NCI-H82 treated with DMSO at 0.1 percent for 48 hours (cell line): ENCODE results near the gene CNOT9.

Experiments
- DNase-seq: peaks from one replicate; lab custom pipeline; 2025; ENCODE audit not compliant: unreplicated experiment; lab: John Stamatoyannopoulos, UW

The CNOT9 gene

GRCh38 chr2:218577482-218578220, 9.0 kb downstream of the CNOT9 start:
- no peak for DNase-seq

GRCh38 chr2:218578272-218578877, 9.7 kb downstream of the CNOT9 start:
- no peak for DNase-seq

- DNase-seq = no peak
Observed at GRCh38 chr2:218582076-218582475, 13.4 kb downstream of the CNOT9 start.

GRCh38 chr2:218583983-218584850, 15.6 kb downstream of the CNOT9 start:
- DNase-seq = no peak

GRCh38 chr2:218585541-218585940, 16.9 kb downstream of the CNOT9 start:
- DNase-seq = no peak

GRCh38 chr2:218605432-218605831, 36.8 kb downstream of the CNOT9 start:
- peak; percentile 5 for DNase-seq

- DNase-seq = no peak
Observed at GRCh38 chr2:218607436-218608115, 38.9 kb downstream of the CNOT9 start, which contains the start of gene PLCD4. Gene PLCD4, plus strand, starts transcription at chr2:218607899. Its CDS starts 7,841 bp downstream, at chr2:218615740.

GRCh38 chr2:218615868-218616315, 47.3 kb downstream of the CNOT9 start:
- DNase-seq = no peak

GRCh38 chr2:218618102-218618860, 49.6 kb downstream of the CNOT9 start:
- no peak for DNase-seq

- no peak for DNase-seq
Observed at GRCh38 chr2:218621007-218621406, 52.4 kb downstream of the CNOT9 start.

GRCh38 chr2:218622606-218623365, 54.1 kb downstream of the CNOT9 start:
- no peak for DNase-seq

GRCh38 chr2:218623366-218623705, 54.7 kb downstream of the CNOT9 start:
- no peak for DNase-seq

- no peak for DNase-seq
Observed at GRCh38 chr2:218626369-218626768, 57.7 kb downstream of the CNOT9 start.

- DNase-seq = no peak
Observed at GRCh38 chr2:218627939-218628338, 59.3 kb downstream of the CNOT9 start.

GRCh38 chr2:218631837-218632236, 63.2 kb downstream of the CNOT9 start:
- DNase-seq = no peak

GRCh38 chr2:218635719-218636118, 67.1 kb downstream of the CNOT9 start:
- no peak for DNase-seq

GRCh38 chr2:218638372-218638771, 69.7 kb downstream of the CNOT9 start:
- DNase-seq = no peak

GRCh38 chr2:218642121-218642656, 73.5 kb downstream of the CNOT9 start:
- no peak for DNase-seq

- DNase-seq = no peak
Observed at GRCh38 chr2:218642786-218643185, 74.1 kb downstream of the CNOT9 start.
